HG02798 (cell line): ENCODE results near the gene TRDN.

Experiments used
- ATAC-seq: cut with Tn5 transposase; IDR thresholded peaks from one replicate; pipeline ENCODE4 v1.9.1; 2021; ENCODE audit warnings: mild to moderate bottlenecking; ENCODE audit not compliant: unreplicated experiment, poor library complexity

TRDN gene

DNA sequence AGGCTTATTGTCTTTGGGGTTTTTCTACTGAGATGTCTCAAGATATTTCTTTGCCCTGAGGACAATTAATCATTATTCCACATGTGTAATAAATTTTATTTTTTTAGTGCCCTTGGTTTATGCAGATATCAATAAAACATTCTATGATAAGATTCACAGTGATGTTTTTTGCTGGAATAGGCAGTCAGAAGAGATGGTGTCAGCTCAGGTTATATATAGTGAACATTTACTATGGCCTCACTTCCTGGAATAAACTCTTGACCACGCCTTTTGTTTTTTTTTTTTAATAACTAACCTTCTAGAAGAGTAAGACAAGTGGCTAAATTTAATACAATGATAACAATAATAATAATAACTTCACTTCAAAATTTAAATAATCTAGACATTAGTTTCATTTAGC is 209.7 kb downstream of the TRDN start:
- no peak for ATAC-seq

- no peak for ATAC-seq
Measured at GRCh38 chr6:123423130-123423529, 213.6 kb downstream of the TRDN start.

DNA sequence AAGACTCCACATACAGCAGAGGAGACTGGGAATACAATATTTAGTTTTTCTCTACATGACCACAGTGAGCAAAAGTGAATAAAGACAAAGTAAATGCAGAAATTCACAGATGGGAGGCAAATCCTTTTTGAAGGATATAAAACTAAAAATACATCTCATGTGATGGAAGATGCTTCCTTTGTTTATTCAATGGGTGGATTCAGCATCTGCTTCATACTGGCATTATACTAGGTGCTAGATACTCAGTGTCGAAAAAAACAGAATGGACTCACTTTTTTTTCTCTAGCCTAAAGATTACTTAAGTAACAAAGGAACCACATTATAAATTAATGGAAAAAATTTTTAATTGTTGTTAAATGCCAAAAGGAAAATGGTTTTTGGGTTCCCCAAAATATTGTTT is 216.2 kb downstream of the TRDN start:
- no peak for ATAC-seq

- no peak for ATAC-seq
Measured at GRCh38 chr6:123418071-123418470, 218.7 kb downstream of the TRDN start.

DNA sequence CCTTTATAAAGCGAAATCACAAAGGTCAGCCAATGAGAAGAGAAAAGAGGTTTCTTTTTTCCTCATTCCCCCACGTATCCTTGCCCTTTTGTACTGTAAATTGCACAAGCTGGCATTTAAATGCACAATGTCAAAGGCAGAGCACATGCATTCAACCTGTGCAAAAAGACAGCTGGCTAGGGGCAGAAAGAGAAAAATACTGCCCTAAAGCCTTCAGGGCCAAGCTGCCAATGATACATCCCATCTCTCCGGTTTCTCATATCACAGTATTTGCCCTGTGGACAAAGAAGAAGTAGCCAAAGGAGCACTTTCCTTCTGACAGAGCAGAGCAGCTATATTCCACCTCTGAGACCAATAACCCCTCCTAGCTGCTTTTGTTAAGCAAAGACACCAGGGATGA is 219.2 kb downstream of the TRDN start:
- ATAC-seq, result no peak

GRCh38 chr6:123415844-123416468 is 220.8 kb downstream of the TRDN start:
- peak; percentile 92 for ATAC-seq

- ATAC-seq, result no peak
Measured at GRCh38 chr6:123404975-123405374, 231.8 kb downstream of the TRDN start.

- peak; percentile 90 for ATAC-seq
Measured at GRCh38 chr6:123402052-123402451, 234.7 kb downstream of the TRDN start.

GRCh38 chr6:123398072-123398471 is 238.7 kb downstream of the TRDN start:
- no peak for ATAC-seq

GRCh38 chr6:123393331-123393730 is 243.4 kb downstream of the TRDN start:
- no peak for ATAC-seq

DNA sequence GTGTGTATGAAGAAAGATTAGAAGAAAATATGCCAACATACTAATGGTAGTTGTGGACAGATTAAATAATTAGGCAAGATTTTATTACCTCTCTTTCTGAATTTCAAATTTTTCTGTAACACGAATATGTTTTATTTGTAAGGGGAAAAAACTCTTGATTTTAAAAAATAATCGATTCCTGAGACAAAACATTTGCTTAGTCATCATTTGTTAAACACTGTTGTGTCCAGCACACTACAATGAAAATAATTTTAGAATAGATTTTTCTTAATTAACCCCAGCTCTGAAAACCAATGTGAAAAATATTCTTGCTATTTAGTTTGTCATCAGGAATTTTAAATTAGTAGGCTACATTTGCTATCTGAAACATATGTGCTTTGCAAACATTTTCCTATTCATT is 253.0 kb downstream of the TRDN start:
- no peak for ATAC-seq

DNA sequence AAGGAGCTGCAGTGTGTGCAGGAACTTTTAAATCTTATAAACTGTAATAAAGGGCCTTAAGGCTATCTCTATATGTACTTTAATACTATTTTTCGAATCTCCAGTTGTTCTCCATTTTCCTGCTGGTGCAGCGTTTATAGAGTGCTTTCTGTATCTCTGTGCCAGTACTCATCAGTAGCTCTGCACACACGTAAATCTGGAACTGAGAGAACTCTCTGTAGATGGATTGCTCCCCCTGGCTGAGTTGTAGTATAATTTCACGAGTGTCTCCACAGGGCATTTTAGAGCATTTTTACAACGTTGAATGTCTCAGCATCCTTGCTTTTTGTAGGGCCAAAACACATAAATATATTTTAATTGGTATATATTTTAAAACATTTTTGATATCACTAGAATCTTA is 256.5 kb downstream of the TRDN start:
- peak; percentile 63 for ATAC-seq

- ATAC-seq, result no peak
Measured at GRCh38 chr6:123372737-123373136, 264.0 kb downstream of the TRDN start.

GRCh38 chr6:123363912-123364311 is 272.8 kb downstream of the TRDN start:
- no peak for ATAC-seq

DNA sequence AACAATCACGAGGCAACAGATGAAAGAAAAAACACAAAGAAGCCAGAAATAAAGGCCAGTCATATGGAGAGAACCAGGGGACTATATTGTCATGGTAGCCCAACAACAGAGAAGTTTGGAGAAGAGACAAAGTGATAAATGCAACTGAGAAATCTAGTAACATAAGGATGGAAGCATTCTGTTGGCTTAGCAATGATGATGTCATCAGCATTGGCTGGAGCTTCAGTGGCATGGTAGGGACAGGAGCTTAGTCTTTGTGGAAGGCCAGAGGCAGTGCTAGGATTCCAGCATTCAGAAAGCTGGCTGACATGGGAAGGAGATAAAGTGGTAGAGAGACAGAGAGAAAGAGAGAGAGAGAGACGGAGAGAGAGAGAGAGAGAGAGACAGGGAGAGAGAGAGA is 276.4 kb downstream of the TRDN start:
- no peak for ATAC-seq

GRCh38 chr6:123352705-123353104 is 284.0 kb downstream of the TRDN start:
- ATAC-seq, result no peak

GRCh38 chr6:123352279-123352678 is 284.5 kb downstream of the TRDN start:
- ATAC-seq, result no peak

- no peak for ATAC-seq
Measured at GRCh38 chr6:123343836-123344235, 292.9 kb downstream of the TRDN start.

- ATAC-seq, result no peak
Measured at GRCh38 chr6:123338394-123338793, 298.4 kb downstream of the TRDN start.

GRCh38 chr6:123333000-123333756 is 303.6 kb downstream of the TRDN start:
- ATAC-seq, result no peak

- ATAC-seq, result no peak
Measured at GRCh38 chr6:123332070-123332469, 304.7 kb downstream of the TRDN start.

- no peak for ATAC-seq
Measured at GRCh38 chr6:123329337-123329736, 307.4 kb downstream of the TRDN start.
